Heart right ventricle (tissue), 16 donors: Measurements from ENCODE around the gene OLFM1. TPM values are rescaled to one million over a fixed set of nuclear protein-coding genes. Genes with fewer than 3 reads are reported as not detected.
"Not testable (repeated sequence)": the region's sequence is repeated elsewhere in the genome, so short reads cannot be mapped to it uniquely, and the experiment has no call there.

Experiments used
- ATAC-seq, 8 donors: fragments of 200-7000 bp; cut with Tn5 transposase; one replicate each; pipeline ENCODE4 v1.9.1; 2020; ENCODE audit warnings: mild to moderate bottlenecking in 8 of 8, moderate library complexity in 8 of 8, moderate number of reproducible peaks in 1 of 8
- DNase-seq, 2 donors: peaks; one replicate each; pipeline ENCODE4 v3.0.0-alpha.2; 2020
- H3K27ac ChIP-seq, 10 donors: fragments of 200-600 bp; sonication (generic) in 2 of 10; one replicate each; pipeline versions ENCODE4 v1.5.0 to v1.8.0; 2020 to 2022; ENCODE audit warnings: mild to moderate bottlenecking in 3 of 10
- H3K27me3 ChIP-seq, 7 donors: fragments of 200-600 bp; one replicate each; pipeline ENCODE4 v1.8.0; 2021 to 2022; ENCODE audit warnings: mild to moderate bottlenecking in 2 of 7
- H3K36me3 ChIP-seq, 9 donors: fragments of 200-600 bp; sonication (generic) in 1 of 9; one replicate each; pipeline versions ENCODE4 v1.5.0 to v1.8.0; 2020 to 2022; ENCODE audit warnings: mild to moderate bottlenecking in 2 of 9
- H3K4me1 ChIP-seq, 9 donors: fragments of 200-600 bp; sonication (generic) in 1 of 9; one replicate each; pipeline versions ENCODE4 v1.5.0 to v1.8.0; 2020 to 2022; ENCODE audit warnings: mild to moderate bottlenecking in 4 of 9
- H3K4me3 ChIP-seq, 10 donors: fragments of 200-600 bp; sonication (generic) in 2 of 10; one replicate each; pipeline versions ENCODE4 v1.5.0 to v1.8.0; 2020 to 2022; ENCODE audit warnings: mild to moderate bottlenecking in 7 of 10, moderate library complexity in 2 of 10
- H3K9me3 ChIP-seq, 11 donors: fragments of 200-600 bp in 10 of 11; sonication (generic) in 2 of 11; one replicate each; pipeline versions ENCODE4 v1.5.0 to v1.8.0; 2013 to 2022; ENCODE audit warnings: mild to moderate bottlenecking in 2 of 11, control low read depth in 1 of 11, moderate library complexity in 1 of 11
- WGBS, 2 donors: extraction: QIAGEN DNeasy Blood & Tissue Kit; methylation state at CpG; one replicate each; pipeline ENCODE4 v1.1.7; 2013; ENCODE audit warnings: inconsistent platforms in 1 of 2; 5-methylcytosine and 5-hydroxymethylcytosine counted together
- intact Hi-C, 10 donors: fragments of 100-400 bp; cut with DNase I; formaldehyde crosslinking; loops; one replicate each; pipeline versions ENCODE4 v1.11.1 to v1.14.2; 2022
- polyA plus RNA-seq, 2 donors: library from polyadenylated mRNA; stranded (reverse); fragments of 200-250 nt; gene quantifications; one replicate each; pipeline ENCODE4 v1.2.3, GENCODE V29; 2013
- total RNA-seq, 10 donors: library from RNA; stranded (reverse); fragmentation: NEBNext Ultra II Directional in 3 of 10; extraction: Animal tissue kit (Norgen Biotek cat#: 25700) in 3 of 10; gene quantifications; one replicate each; pipeline versions ENCODE4 v1.2.1 to v1.2.4, GENCODE V29; 2021 to 2023
- TF ChIP-seq, protein P1 (sequence below), 9 donors: fragments of 200-600 bp; sonication (generic) in 2 of 9; IDR thresholded peaks; one replicate each; pipeline versions ENCODE4 v1.5.0 to v1.8.0; 2021 to 2022; ENCODE audit warnings: antibody characterized with exemption in 9 of 9, mild to moderate bottlenecking in 5 of 9, moderate library complexity in 1 of 9
- donor health status: Arrhythmogenic right ventricular cardiomyopathy.
- donor health status: ischemic (EF 13 %, LVEDD 7.1; RV severe dilation, severe dysfunction).
- donor health status: healthy with polysubstance abuse.
- donor health status: DM: no; HTN: yes; CAD: no.
- donor health status: DM: no; HTN: no; CAD: no.
- donor health status: ischemic (EF 25% LVEDD 6.9; RV normal size, moderate dysfunction).
- donor health status: ischemic (EF 25% LVEDD 5.7; RV mildly dilated, moderate dysfunction).
- donor health status: healthy.
- donor health status: DM: yes; HTN: yes; CAD: no.
- donor health status: Ischemic cardiomyopathy.
- donor health status: ischemic (EF 35%, LVEDD 5.7; RV mildly dilated, moderate dysfunction).
- donor health status: nonischemic (EF 11% LVEDD 7.7; RV severe dilation, severe dysfunction).
- donor health status: DM: yes; HTN: yes; CAD: no.
- donor health status: PGD.
- donor health status: ischemic (EF 29% LVEDD 5.4; RV normal size, mild dysfunction).
- donor health status: nonischemic (EF 23%, LVEDD 6.1; RV moderate dilation, normal function).

OLFM1 gene
- total and polyA plus RNA-seq, 12 donors: 3.3 to 14.9 (median 6.5) TPM

DNA sequence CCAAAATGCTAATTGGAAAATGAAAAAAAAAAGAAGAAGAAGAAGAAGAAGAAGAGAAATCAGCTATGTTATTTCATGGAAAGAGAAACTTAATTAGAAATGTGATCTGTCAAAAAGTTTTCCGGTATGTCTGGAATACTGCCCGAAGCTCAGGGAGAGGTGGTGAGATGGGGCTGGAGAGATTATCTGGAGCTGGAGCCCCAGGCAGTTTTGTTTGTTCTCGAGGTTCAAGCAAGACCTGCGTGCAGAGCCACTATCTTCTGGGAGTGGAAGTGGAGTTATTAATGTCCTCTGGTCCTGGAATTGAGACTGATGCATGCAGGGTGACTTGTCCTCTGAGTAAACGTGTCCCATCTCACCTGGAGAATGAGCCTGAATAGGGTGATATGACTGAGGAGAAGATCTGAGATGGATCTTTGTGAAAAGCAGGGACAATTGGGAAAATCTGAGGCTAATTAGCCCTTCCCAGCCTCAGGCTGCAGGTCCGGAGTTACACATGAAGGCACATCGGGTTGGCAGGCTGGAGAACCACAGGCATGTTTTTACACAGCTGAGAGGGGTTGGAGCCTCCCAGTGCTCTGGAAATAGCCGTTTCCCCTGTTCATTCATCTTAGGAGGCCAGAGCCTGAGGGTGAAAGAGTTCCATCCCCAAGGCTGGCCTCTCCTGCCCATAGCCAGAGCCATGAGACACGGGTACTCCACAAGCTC lies 70.5 kb downstream of the OLFM1 start:
- Histone ChIP-seq H3K27ac (no peak overlapping the region), H3K9me3 (no peaks in the 10 kb centered on the region), H3K4me1 (no peaks in the 10 kb centered on the region), H3K27me3 (peaks cover 0 to 74% (median 48%) of the 10 kb centered on the region in 7 donors), H3K4me3 (no peak overlapping the region), H3K36me3 (no peaks in the 10 kb centered on the region)
- 63 to 72% methylated on average over 9 of the region's 9 CpGs for WGBS, 2 donors
- TF ChIP-seq, protein P1, sequence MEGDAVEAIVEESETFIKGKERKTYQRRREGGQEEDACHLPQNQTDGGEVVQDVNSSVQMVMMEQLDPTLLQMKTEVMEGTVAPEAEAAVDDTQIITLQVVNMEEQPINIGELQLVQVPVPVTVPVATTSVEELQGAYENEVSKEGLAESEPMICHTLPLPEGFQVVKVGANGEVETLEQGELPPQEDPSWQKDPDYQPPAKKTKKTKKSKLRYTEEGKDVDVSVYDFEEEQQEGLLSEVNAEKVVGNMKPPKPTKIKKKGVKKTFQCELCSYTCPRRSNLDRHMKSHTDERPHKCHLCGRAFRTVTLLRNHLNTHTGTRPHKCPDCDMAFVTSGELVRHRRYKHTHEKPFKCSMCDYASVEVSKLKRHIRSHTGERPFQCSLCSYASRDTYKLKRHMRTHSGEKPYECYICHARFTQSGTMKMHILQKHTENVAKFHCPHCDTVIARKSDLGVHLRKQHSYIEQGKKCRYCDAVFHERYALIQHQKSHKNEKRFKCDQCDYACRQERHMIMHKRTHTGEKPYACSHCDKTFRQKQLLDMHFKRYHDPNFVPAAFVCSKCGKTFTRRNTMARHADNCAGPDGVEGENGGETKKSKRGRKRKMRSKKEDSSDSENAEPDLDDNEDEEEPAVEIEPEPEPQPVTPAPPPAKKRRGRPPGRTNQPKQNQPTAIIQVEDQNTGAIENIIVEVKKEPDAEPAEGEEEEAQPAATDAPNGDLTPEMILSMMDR (IDR thresholded peaks at IDR 0.05): no peak
- no peak for ATAC-seq
- intact Hi-C loops: no loop called here
- DNase-seq: no peak

DNA sequence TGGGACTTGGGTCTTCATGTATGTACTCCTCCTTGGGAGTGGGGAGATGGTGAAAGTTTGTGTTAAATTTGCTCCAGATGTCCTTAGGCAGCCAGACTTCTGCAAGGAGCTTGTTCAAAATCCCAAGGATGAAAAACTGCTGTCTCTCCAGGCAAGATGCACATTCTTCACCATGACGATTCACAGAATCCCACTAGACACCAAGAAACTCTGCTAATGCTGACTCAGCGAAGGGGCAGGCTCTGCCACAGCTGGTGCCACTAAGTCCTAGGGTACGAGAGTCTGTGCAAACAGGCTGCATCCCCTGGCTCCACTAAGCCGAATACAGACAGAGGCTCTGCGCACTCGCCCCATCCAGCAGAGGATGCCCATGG lies 71.1 kb downstream of the OLFM1 start:
- ATAC-seq: no peak
- 74 to 75% methylated on average over 6 of the region's 6 CpGs for WGBS, 2 donors
- no peak overlapping the region for H3K27ac ChIP-seq
- TF ChIP-seq, protein P1 (IDR thresholded peaks at IDR 0.05): no peak
- H3K36me3 ChIP-seq: no peaks in the 10 kb centered on the region
- H3K27me3 ChIP-seq: peaks cover 0 to 75% (median 46%) of the 10 kb centered on the region in 7 donors
- intact Hi-C loops: no loop called here
- no peaks in the 10 kb centered on the region for H3K9me3 ChIP-seq
- no peak for DNase-seq
- H3K4me1 ChIP-seq: no peaks in the 10 kb centered on the region
- H3K4me3 ChIP-seq: no peak overlapping the region

DNA sequence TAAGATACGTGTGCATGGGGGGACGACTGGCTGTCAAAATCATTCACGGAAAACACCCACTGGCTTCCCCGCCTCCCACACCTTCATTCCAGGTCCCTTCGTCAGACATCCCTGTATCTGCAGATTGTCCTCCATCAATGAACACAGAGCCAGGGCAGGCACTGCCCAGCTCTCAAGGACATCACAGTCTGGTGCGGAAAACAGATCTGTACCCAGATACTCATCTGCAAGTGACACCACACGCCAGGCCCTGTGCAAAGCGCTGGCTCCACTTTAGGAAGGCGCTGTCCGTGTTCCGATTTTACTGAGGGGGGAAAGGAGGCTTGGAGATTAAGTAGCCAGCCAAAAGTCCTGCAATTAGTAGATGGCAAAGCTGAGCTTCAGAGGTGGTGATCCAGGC lies 72.3 kb downstream of the OLFM1 start:
- intact Hi-C loops: no loop called here
- H3K9me3 ChIP-seq: no peaks in the 10 kb centered on the region
- WGBS, 2 donors: 72 to 74% methylated on average over 11 of the region's 11 CpGs
- H3K4me3 ChIP-seq: no peak overlapping the region
- TF ChIP-seq, protein P1 (IDR thresholded peaks at IDR 0.05): no peak
- no peak overlapping the region for H3K27ac ChIP-seq
- DNase-seq (no peak), ATAC-seq (no peak)
- peaks cover 0 to 75% (median 55%) of the 10 kb centered on the region in 7 donors for H3K27me3 ChIP-seq
- H3K4me1 ChIP-seq: no peaks in the 10 kb centered on the region
- no peaks in the 10 kb centered on the region for H3K36me3 ChIP-seq

DNA sequence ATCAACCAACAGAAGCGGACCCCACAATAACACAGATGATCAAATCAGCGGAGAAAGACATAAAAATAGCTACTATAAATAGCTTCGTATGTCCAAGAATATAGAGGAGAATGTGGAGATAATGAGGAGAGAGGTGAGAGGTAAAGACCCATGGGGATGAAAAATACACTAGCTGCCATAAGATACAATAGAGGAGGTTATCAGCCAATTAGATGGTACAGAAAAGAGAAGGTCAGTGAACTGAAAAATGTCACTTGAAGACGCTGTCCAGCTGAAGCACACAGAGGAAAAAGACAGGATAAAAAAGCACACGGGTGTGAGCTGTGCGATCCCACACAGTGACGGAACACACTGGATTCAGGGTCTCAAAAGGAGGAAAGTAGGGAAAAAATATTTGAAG lies 73.4 kb downstream of the OLFM1 start:
- DNase-seq: no peak
- Histone ChIP-seq H3K4me3 (no peak overlapping the region), H3K36me3 (no peaks in the 10 kb centered on the region), H3K27ac (no peak overlapping the region), H3K4me1 (no peaks in the 10 kb centered on the region), H3K27me3 (peaks cover 0 to 75% (median 65%) of the 10 kb centered on the region in 7 donors), H3K9me3 (no peaks in the 10 kb centered on the region)
- intact Hi-C loops: no loop called here
- 64 to 66% methylated on average over 7 of the region's 7 CpGs for WGBS, 2 donors
- TF ChIP-seq, protein P1 (IDR thresholded peaks at IDR 0.05): no peak
- ATAC-seq: no peak

DNA sequence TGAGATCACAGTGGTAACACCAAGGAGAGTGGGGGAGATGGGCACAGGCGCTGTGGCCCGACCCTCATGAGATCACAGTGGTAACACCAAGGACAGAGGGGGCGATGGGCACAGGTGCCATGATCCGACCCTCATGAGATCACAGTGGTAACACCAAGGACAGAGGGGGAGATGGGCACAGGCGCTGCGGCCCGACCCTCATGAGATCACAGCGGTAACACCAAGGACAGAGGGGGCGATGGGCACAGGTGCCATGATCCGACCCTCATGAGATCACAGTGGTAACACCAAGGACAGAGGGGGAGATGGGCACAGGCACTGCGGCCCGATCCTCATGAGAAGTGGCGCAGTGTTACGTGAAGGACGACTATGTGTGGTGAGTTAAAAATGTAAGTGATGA lies 75.1 kb downstream of the OLFM1 start:
- H3K36me3 ChIP-seq, intact Hi-C loops, ATAC-seq, H3K9me3 ChIP-seq, H3K27ac ChIP-seq, DNase-seq, H3K4me1 ChIP-seq, H3K4me3 ChIP-seq: not testable (repeated sequence)
- WGBS, 2 donors: 90 to 92% methylated on average over 15 of the region's 15 CpGs
- peaks cover 4 to 88% (median 81%) of the 10 kb centered on the region in 7 donors for H3K27me3 ChIP-seq
